Fibroblast of mammary gland (primary cell): ENCODE results near the gene SLC22A1.

ENCODE experiments used
- DNase-seq: peaks from one replicate; pipeline ENCODE4 v3.0.0-alpha.2; 2010; ENCODE audit warnings: low read depth
- H3K4me3 ChIP-seq: 2 replicates; pipeline ENCODE4 v1.5.1; 2011; ENCODE audit warnings: low read depth, mild to moderate bottlenecking, low read length, moderate library complexity; ENCODE audit not compliant: control insufficient read depth
- CTCF ChIP-seq: conservative IDR thresholded peaks from 2 replicates; pipeline ENCODE4 v1.5.1; 2011; ENCODE audit warnings: low read depth, low read length, inconsistent platforms; ENCODE audit not compliant: control insufficient read depth, insufficient read depth

The SLC22A1 gene

DNA sequence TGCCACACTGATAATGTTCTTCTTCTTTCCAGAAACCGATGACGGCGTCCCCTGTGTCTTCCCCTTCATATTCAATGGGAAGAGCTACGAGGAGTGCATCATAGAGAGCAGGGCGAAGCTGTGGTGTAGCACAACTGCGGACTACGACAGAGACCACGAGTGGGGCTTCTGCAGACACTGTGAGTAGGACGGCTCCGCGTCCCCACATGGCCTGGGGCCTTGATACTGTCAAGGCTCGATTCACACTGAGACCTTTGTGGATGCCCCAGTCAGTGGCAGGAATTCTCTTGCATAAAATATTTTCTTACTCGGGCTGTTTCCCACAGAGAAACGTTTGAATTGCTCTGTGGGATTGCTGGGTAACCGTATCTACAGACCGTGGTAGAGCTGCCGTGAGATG, 41.5 kb upstream of the SLC22A1 start:
- H3K4me3 ChIP-seq: no peak overlapping the region
- DNase-seq: no peak
- no peak for TF ChIP-seq CTCF

GRCh38 chr6:160081398-160081797, 40.2 kb upstream of the SLC22A1 start:
- DNase-seq: no peak
- no peak for TF ChIP-seq CTCF
- no peak overlapping the region for H3K4me3 ChIP-seq

DNA sequence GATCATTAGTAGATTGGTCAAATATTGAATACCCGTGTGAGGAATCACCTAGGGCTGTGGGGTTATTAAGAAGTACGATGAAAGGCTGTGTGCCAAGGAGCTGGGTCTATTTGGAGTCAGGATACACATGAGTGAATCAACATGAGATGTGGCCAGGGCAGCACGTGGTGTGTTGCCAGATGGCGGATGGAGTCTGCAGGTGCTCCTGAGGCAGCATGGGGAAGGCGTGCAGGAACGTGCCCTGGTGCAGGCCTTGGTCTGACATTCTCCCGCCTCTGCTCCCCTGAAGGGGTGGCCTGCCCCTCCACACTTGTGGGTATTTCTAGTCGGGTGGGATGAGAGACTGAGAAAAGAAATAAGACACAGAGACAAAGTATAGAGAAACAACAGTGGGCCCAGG, 39.0 kb upstream of the SLC22A1 start:
- no peak for TF ChIP-seq CTCF

DNA sequence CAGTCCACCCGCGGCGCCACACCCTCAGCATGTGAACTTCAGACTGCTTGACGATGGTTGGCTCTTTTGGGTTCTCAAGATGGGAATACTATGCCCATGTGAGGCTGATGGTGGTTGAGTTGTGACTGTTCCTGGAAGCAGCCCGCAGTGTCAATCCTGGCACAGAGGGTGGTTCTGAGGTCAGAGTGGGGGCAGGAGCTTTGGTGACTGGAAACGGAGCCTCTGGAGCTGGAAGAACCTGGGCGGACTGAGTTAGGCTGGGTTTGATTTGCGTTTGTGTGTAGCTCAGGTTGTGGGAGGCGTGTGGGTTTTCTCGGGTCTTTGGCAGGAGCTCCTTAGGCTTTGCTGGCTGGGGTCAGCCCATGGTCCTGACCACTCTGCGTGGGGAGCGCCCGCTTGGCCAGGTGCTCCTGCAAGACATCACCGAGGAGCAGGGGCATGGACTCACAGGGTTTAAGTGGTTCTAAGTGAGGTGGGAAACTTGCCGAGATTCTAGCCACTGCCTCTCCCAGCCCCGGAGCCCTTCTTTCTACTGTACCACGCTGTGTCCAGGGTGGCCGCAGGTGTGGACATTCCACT, 37.3 kb upstream of the SLC22A1 start:
- TF ChIP-seq CTCF: no peak
- no peak overlapping the region for H3K4me3 ChIP-seq
- no peak for DNase-seq

More for the DNA sequence above, 39.0 kb upstream of the SLC22A1 start:
- DNase-seq: peak; percentile 52
- no peak overlapping the region for H3K4me3 ChIP-seq

DNA sequence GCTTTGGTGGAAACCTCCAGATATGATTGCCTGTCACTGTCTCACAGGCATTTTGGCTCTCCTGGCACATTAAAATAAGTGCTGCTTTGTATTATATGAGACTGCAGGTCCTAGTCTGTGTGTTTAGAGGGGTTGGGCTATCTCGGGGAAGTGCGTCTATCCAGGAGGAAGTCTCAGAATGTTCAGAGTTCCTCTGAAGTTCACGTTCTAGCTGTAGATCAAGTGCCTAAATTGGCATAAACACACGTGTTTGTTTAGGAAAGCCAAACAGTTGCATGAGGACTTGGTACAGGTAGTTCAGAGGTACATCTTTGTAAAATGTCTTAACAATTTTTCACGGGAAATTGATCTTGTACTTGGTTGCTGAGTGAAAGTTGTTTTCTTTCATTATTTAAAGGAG, 36.4 kb upstream of the SLC22A1 start:
- TF ChIP-seq CTCF: no peak
- no peak overlapping the region for H3K4me3 ChIP-seq
- no peak for DNase-seq

- no peak for DNase-seq
- no peak overlapping the region for H3K4me3 ChIP-seq
- TF ChIP-seq CTCF: no peak
These were observed 35.7 kb upstream of the SLC22A1 start for GRCh38 chr6:160085713-160086505.
